GM23338 (cell line): Measurements from ENCODE around the gene DNAAF5.
A peak's percentile ranks its signal among the peaks of the same experiment; 100 is the strongest.

ENCODE experiments used
- CREB1 ChIP-seq: fragments of 250-450 bp; sonication (Bioruptor Pico); IDR thresholded peaks from 2 replicates; pipeline ENCODE4 v1.5.0; 2020; ENCODE audit warnings: low read depth, mild to moderate bottlenecking, moderate library complexity
- CTCF ChIP-seq, 2 experiments: fragments of 200-600 bp in 1 of 2; sonication (generic) in 1 of 2; conservative IDR thresholded peaks; 2 replicates each; pipeline versions ENCODE4 v1.5.1 to v1.6.1; 2016 to 2017; ENCODE audit warnings: antibody characterized with exemption in 2 of 2, low read depth in 2 of 2, mild to moderate bottlenecking in 2 of 2, moderate library complexity in 1 of 2
- EZH2 ChIP-seq: fragments of 200-600 bp; sonication (generic); IDR thresholded peaks from one replicate; pipeline ENCODE4 v1.8.0; 2017; ENCODE audit warnings: antibody characterized with exemption, mild to moderate bottlenecking, low read depth; ENCODE audit not compliant: unreplicated experiment
- JUNB ChIP-seq: IDR thresholded peaks from one replicate; pipeline ENCODE4 v1.6.1; 2016; ENCODE audit warnings: antibody characterized with exemption; ENCODE audit not compliant: unreplicated experiment
- NANOG ChIP-seq: IDR thresholded peaks from 2 replicates; pipeline ENCODE4 v1.6.1; 2016; ENCODE audit warnings: antibody characterized with exemption, borderline replicate concordance
- POLR2AphosphoS5 ChIP-seq: IDR thresholded peaks from 2 replicates; pipeline ENCODE4 v1.6.1; 2016; ENCODE audit warnings: antibody characterized with exemption, low read depth
- REST ChIP-seq: IDR thresholded peaks from one replicate; pipeline ENCODE4 v1.6.1; 2018; ENCODE audit warnings: antibody characterized with exemption; ENCODE audit not compliant: unreplicated experiment
- ZNF114 ChIP-seq: fragments of 250-450 bp; sonication (Bioruptor Pico); IDR thresholded peaks from 2 replicates; pipeline ENCODE4 v1.5.0; 2020; ENCODE audit warnings: mild to moderate bottlenecking, moderate library complexity
- ZNF331 ChIP-seq: fragments of 250-450 bp; sonication (Bioruptor Pico); IDR thresholded peaks from 2 replicates; pipeline ENCODE4 v1.5.0; 2020; ENCODE audit warnings: low read depth, mild to moderate bottlenecking, moderate library complexity

- TF ChIP-seq REST (no peak), CTCF (conservative IDR thresholded peaks at IDR 0.05; ENCODE audit: low read depth in 2 of 2) (no peak), CREB1 (CRISPR knock-in tag) (peak; percentile 78), EZH2 (no peak), POLR2AphosphoS5 (peak; percentile 82), ZNF331 (no peak), ZNF114 (CRISPR knock-in tag) (no peak), NANOG (no peak), JUNB (no peak)
These were observed 89.8 kb downstream of the DNAAF5 start for GRCh38 chr7:816300-816750.
